Uterus (tissue), 4 donors: ENCODE measurements around the gene GLCE. TPM values are rescaled to one million over a fixed set of nuclear protein-coding genes. Genes with fewer than 3 reads are reported as not detected.

ENCODE experiments used
- DNase-seq, 2 donors: peaks; one replicate each; pipeline ENCODE4 v3.0.0-alpha.2; 2019 to 2020
- H3K27ac ChIP-seq, 2 donors: fragments of 200-600 bp; sonication (generic); 1 replicate in 1 of 2; 2 replicates in 1 of 2; pipeline ENCODE4 v1.5.1; 2016 to 2018
- H3K27me3 ChIP-seq, 2 donors: fragments of 200-600 bp; sonication (generic); one replicate each; pipeline ENCODE4 v1.5.1; 2018 to 2019; ENCODE audit warnings: control low read depth in 1 of 2
- H3K36me3 ChIP-seq, 2 donors: fragments of 200-600 bp; sonication (generic); one replicate each; pipeline ENCODE4 v1.5.1; 2019; ENCODE audit warnings: control low read depth in 1 of 2
- H3K4me1 ChIP-seq, 2 donors: fragments of 200-600 bp; sonication (generic); one replicate each; pipeline ENCODE4 v1.5.1; 2018 to 2019; ENCODE audit warnings: control low read depth in 1 of 2
- H3K4me3 ChIP-seq, 2 donors: fragments of 200-600 bp; sonication (generic); 1 replicate in 1 of 2; 2 replicates in 1 of 2; pipeline ENCODE4 v1.5.1; 2018 to 2019; ENCODE audit warnings: mild to moderate bottlenecking in 1 of 2
- H3K9me3 ChIP-seq, 2 donors: fragments of 200-600 bp; sonication (generic); one replicate each; pipeline ENCODE4 v1.5.1; 2019; ENCODE audit warnings: control low read depth in 1 of 2
- CTCF ChIP-seq, 4 experiments: fragments of 200-600 bp in 2 of 4; fragments of 450-650 bp in 2 of 4; sonication (generic) in 2 of 4; IDR thresholded peaks; one replicate each; pipeline ENCODE4 v1.5.1; 2016 to 2019; ENCODE audit warnings: antibody characterized with exemption in 4 of 4, mild to moderate bottlenecking in 2 of 4, moderate library complexity in 1 of 4
- POLR2A ChIP-seq, 2 donors: fragments of 450-650 bp; IDR thresholded peaks; one replicate each; pipeline ENCODE4 v1.6.1; 2016; ENCODE audit warnings: antibody characterized with exemption in 2 of 2, mild to moderate bottlenecking in 1 of 2, moderate library complexity in 1 of 2
- intact Hi-C: fragments of 100-400 bp; cut with DNase I; formaldehyde crosslinking; loops from one replicate; pipeline ENCODE4 v1.15.1; 2023; ENCODE audit warnings: low total_unique reads
- total RNA-seq, 4 donors: library from RNA; depleted of rRNA in 3 of 4; stranded (reverse); fragments of >200 nt in 3 of 4; gene quantifications; one replicate each; pipeline versions ENCODE4 v1.1.0 to v1.2.4, GENCODE V29; 2014 to 2023
- donor health status: DM: yes; HTN: yes; CAD: no.

Gene GLCE
- total RNA-seq, 4 donors from 2014 or later = 3.1 to 46.0 (median 14.7) TPM

- H3K27ac ChIP-seq = no peak overlapping the region
- H3K9me3 ChIP-seq = no peaks in the 10 kb centered on the region
- TF ChIP-seq POLR2A (IDR thresholded peaks at IDR 0.05) = no peak
- no peak for TF ChIP-seq CTCF (IDR thresholded peaks at IDR 0.05)
- H3K4me1 ChIP-seq = no peaks in the 10 kb centered on the region
- DNase-seq = no peak
- H3K36me3 ChIP-seq = no peaks in the 10 kb centered on the region
- H3K27me3 ChIP-seq = no peaks in the 10 kb centered on the region
- intact Hi-C loops = no loop called here
- H3K4me3 ChIP-seq = no peak overlapping the region
Observed at GRCh38 chr15:69213786-69214185, 53.4 kb downstream of the GLCE start.

- Histone ChIP-seq H3K27ac (no peak overlapping the region), H3K27me3 (no peaks in the 10 kb centered on the region), H3K4me3 (no peak overlapping the region), H3K4me1 (no peaks in the 10 kb centered on the region), H3K9me3 (no peaks in the 10 kb centered on the region), H3K36me3 (no peaks in the 10 kb centered on the region)
- DNase-seq = no peak
- intact Hi-C loops = no loop called here
- TF ChIP-seq POLR2A (IDR thresholded peaks at IDR 0.05) (no peak), CTCF (IDR thresholded peaks at IDR 0.05) (no peak)
Observed at GRCh38 chr15:69215314-69216035, 55.0 kb downstream of the GLCE start.

- DNase-seq = no peak
- intact Hi-C loops = no loop called here
- TF ChIP-seq POLR2A (IDR thresholded peaks at IDR 0.05) (no peak), CTCF (IDR thresholded peaks at IDR 0.05) (no peak)
Observed at GRCh38 chr15:69217381-69217780, 56.9 kb downstream of the GLCE start.

GRCh38 chr15:69219690-69220089 lies 59.3 kb downstream of the GLCE start:
- H3K27ac ChIP-seq = no peak overlapping the region
- intact Hi-C loops = no loop called here
- no peaks in the 10 kb centered on the region for H3K36me3 ChIP-seq
- no peak overlapping the region for H3K4me3 ChIP-seq
- TF ChIP-seq POLR2A (IDR thresholded peaks at IDR 0.05) (no peak), CTCF (IDR thresholded peaks at IDR 0.05) (no peak)
- no peaks in the 10 kb centered on the region for H3K27me3 ChIP-seq
- peaks cover 0 to 15% of the 10 kb centered on the region in 2 donors for H3K9me3 ChIP-seq
- DNase-seq = no peak
- no peaks in the 10 kb centered on the region for H3K4me1 ChIP-seq

More at GRCh38 chr15:69217381-69217780, 56.9 kb downstream of the GLCE start:
- H3K27me3 ChIP-seq = no peaks in the 10 kb centered on the region
- H3K27ac ChIP-seq = no peak overlapping the region
- peaks cover 0 to 5% of the 10 kb centered on the region in 2 donors for H3K9me3 ChIP-seq
- H3K36me3 ChIP-seq = no peaks in the 10 kb centered on the region
- H3K4me1 ChIP-seq = no peaks in the 10 kb centered on the region
- no peak overlapping the region for H3K4me3 ChIP-seq

- Histone ChIP-seq H3K27me3 (no peaks in the 10 kb centered on the region), H3K36me3 (no peaks in the 10 kb centered on the region), H3K27ac (no peak overlapping the region), H3K9me3 (peaks cover 0 to 15% of the 10 kb centered on the region in 2 donors), H3K4me3 (no peak overlapping the region), H3K4me1 (no peaks in the 10 kb centered on the region)
- intact Hi-C loops = no loop called here
- DNase-seq = no peak
- TF ChIP-seq POLR2A (IDR thresholded peaks at IDR 0.05) (no peak), CTCF (IDR thresholded peaks at IDR 0.05) (no peak)
Observed at GRCh38 chr15:69222002-69222474, 61.6 kb downstream of the GLCE start.
